ENCODE measurements around the gene GALNT8.
"Not testable (repeated sequence)": the region's sequence is repeated elsewhere in the genome, so short reads cannot be mapped to it uniquely, and the experiment has no call there.

GALNT8 gene

DNA sequence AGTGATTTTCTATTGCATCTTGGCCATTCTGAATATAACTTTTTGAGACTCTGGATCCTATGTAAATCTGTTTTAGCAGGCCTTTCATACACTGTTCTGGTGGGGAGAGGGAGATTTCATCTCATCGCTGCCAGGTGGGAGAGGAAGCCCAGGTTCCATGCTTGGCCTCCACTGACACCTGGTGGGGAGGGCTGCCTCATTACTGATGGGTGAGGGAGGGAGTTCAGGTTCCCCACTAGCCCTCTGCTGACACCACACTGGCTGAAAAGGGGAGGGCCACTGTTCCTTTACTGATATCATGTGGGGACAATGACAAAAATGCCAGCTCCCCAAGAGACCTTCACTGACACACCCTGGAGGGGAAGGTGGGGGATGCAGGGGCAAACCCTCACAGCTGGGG lies 2.4 kb upstream of the GALNT8 start:
- H3K36me3 ChIP-seq (ENCODE audit: low read length) = no peaks in the 10 kb centered on the region
- H3K79me2 ChIP-seq (ENCODE audit: insufficient read depth, low read length) = no peaks in the 10 kb centered on the region
- H2AFZ ChIP-seq (ENCODE audit: low read depth, low read length, severe bottlenecking) = no peak overlapping the region
- H3K27ac ChIP-seq (ENCODE audit: low read depth, low read length) = no peak overlapping the region
- H4K20me1 ChIP-seq (ENCODE audit: low read depth, low read length) = no peaks in the 10 kb centered on the region
- H3K9ac ChIP-seq (ENCODE audit: low read length) = no peak overlapping the region
- no peaks in the 10 kb centered on the region for H3K9me3 ChIP-seq (ENCODE audit: insufficient read depth, low read length)
- H3F3A ChIP-seq (ENCODE audit: insufficient read depth) = no peaks in the 10 kb centered on the region
- no peaks in the 10 kb centered on the region for H3K9me2 ChIP-seq (replicated peaks; ENCODE audit: insufficient read depth, low read length)
- H3K27me3 ChIP-seq (ENCODE audit: low read length) = no peaks in the 10 kb centered on the region
- H3K4me2 ChIP-seq (ENCODE audit: low read depth, low read length, poor library complexity, severe bottlenecking) = no peak overlapping the region
- H3K4me3 ChIP-seq (ENCODE audit: insufficient read depth, low read length, poor library complexity, severe bottlenecking) = no peak overlapping the region
- no peak for TF ChIP-seq EZH2phosphoT487 (conservative IDR thresholded peaks at IDR 0.05; ENCODE audit: low read length)
- TF ChIP-seq, protein P1, sequence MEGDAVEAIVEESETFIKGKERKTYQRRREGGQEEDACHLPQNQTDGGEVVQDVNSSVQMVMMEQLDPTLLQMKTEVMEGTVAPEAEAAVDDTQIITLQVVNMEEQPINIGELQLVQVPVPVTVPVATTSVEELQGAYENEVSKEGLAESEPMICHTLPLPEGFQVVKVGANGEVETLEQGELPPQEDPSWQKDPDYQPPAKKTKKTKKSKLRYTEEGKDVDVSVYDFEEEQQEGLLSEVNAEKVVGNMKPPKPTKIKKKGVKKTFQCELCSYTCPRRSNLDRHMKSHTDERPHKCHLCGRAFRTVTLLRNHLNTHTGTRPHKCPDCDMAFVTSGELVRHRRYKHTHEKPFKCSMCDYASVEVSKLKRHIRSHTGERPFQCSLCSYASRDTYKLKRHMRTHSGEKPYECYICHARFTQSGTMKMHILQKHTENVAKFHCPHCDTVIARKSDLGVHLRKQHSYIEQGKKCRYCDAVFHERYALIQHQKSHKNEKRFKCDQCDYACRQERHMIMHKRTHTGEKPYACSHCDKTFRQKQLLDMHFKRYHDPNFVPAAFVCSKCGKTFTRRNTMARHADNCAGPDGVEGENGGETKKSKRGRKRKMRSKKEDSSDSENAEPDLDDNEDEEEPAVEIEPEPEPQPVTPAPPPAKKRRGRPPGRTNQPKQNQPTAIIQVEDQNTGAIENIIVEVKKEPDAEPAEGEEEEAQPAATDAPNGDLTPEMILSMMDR (IDR thresholded peaks at IDR 0.05; ENCODE audit: insufficient read depth, low read length, poor library complexity, severe bottlenecking) = no peak

GRCh38 chr12:4720637-4720995 lies 416 bp downstream of the GALNT8 start:
- H4K20me1 ChIP-seq (ENCODE audit: low read depth, low read length) = no peaks in the 10 kb centered on the region
- H3K9me2 ChIP-seq (replicated peaks; ENCODE audit: insufficient read depth, low read length) = no peaks in the 10 kb centered on the region
- H3K4me3 ChIP-seq (ENCODE audit: insufficient read depth, low read length, poor library complexity, severe bottlenecking) = no peak overlapping the region
- no peaks in the 10 kb centered on the region for H3K9me3 ChIP-seq (ENCODE audit: insufficient read depth, low read length)
- no peak overlapping the region for H2AFZ ChIP-seq (ENCODE audit: low read depth, low read length, severe bottlenecking)
- no peaks in the 10 kb centered on the region for H3F3A ChIP-seq (ENCODE audit: insufficient read depth)
- H3K27me3 ChIP-seq (ENCODE audit: low read length) = no peaks in the 10 kb centered on the region
- no peak overlapping the region for H3K9ac ChIP-seq (ENCODE audit: low read length)
- H3K36me3 ChIP-seq (ENCODE audit: low read length) = no peaks in the 10 kb centered on the region
- no peaks in the 10 kb centered on the region for H3K79me2 ChIP-seq (ENCODE audit: insufficient read depth, low read length)
- H3K27ac ChIP-seq (ENCODE audit: low read depth, low read length) = no peak overlapping the region
- no peak overlapping the region for H3K4me2 ChIP-seq (ENCODE audit: low read depth, low read length, poor library complexity, severe bottlenecking)
- TF ChIP-seq, protein P1 (IDR thresholded peaks at IDR 0.05; ENCODE audit: insufficient read depth, low read length, poor library complexity, severe bottlenecking) = no peak
- TF ChIP-seq EZH2phosphoT487 (conservative IDR thresholded peaks at IDR 0.05; ENCODE audit: low read length) = no peak

DNA sequence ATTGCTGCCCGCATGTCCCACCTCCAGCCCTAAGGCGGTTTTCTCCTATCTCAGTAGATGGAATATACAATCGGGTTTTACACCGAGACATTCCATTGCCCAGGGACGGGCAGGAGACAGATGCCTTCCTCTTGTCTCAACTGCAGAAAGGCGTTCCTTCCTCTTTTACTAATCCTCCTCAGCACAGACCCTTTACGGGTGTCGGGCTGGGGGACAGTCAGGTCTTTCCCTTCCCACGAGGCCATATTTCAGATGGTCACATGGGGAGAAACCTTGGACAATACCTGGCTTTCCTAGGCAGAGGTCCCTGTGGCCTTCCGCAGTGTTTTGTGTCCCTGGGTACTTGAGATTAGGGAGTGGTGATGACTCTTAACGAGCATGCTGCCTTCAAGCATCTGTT lies 1.4 kb downstream of the GALNT8 start:
- not testable (repeated sequence) for H3K36me3 ChIP-seq (ENCODE audit: low read length); H3K79me2 ChIP-seq (ENCODE audit: insufficient read depth, low read length); H3K27ac ChIP-seq (ENCODE audit: low read depth, low read length); H3F3A ChIP-seq (ENCODE audit: insufficient read depth); H3K9me2 ChIP-seq (replicated peaks; ENCODE audit: insufficient read depth, low read length); H3K4me3 ChIP-seq (ENCODE audit: insufficient read depth, low read length, poor library complexity, severe bottlenecking); H3K9me3 ChIP-seq (ENCODE audit: insufficient read depth, low read length); H3K9ac ChIP-seq (ENCODE audit: low read length); H2AFZ ChIP-seq (ENCODE audit: low read depth, low read length, severe bottlenecking); H4K20me1 ChIP-seq (ENCODE audit: low read depth, low read length); H3K27me3 ChIP-seq (ENCODE audit: low read length); H3K4me2 ChIP-seq (ENCODE audit: low read depth, low read length, poor library complexity, severe bottlenecking)

- no peaks in the 10 kb centered on the region for H3K27me3 ChIP-seq (ENCODE audit: low read length)
- H3K36me3 ChIP-seq (ENCODE audit: low read length) = no peaks in the 10 kb centered on the region
- TF ChIP-seq EZH2phosphoT487 (conservative IDR thresholded peaks at IDR 0.05; ENCODE audit: low read length) = no peak
- TF ChIP-seq, protein P1 (IDR thresholded peaks at IDR 0.05; ENCODE audit: insufficient read depth, low read length, poor library complexity, severe bottlenecking) = no peak
- H3K9me2 ChIP-seq (replicated peaks; ENCODE audit: insufficient read depth, low read length) = no peaks in the 10 kb centered on the region
- no peak overlapping the region for H3K4me3 ChIP-seq (ENCODE audit: insufficient read depth, low read length, poor library complexity, severe bottlenecking)
- no peak overlapping the region for H2AFZ ChIP-seq (ENCODE audit: low read depth, low read length, severe bottlenecking)
- no peaks in the 10 kb centered on the region for H4K20me1 ChIP-seq (ENCODE audit: low read depth, low read length)
- no peaks in the 10 kb centered on the region for H3K9me3 ChIP-seq (ENCODE audit: insufficient read depth, low read length)
- no peak overlapping the region for H3K27ac ChIP-seq (ENCODE audit: low read depth, low read length)
- no peaks in the 10 kb centered on the region for H3F3A ChIP-seq (ENCODE audit: insufficient read depth)
- H3K4me2 ChIP-seq (ENCODE audit: low read depth, low read length, poor library complexity, severe bottlenecking) = no peak overlapping the region
- H3K79me2 ChIP-seq (ENCODE audit: insufficient read depth, low read length) = no peaks in the 10 kb centered on the region
- no peak overlapping the region for H3K9ac ChIP-seq (ENCODE audit: low read length)
Observed at GRCh38 chr12:4723226-4723625, 3.0 kb downstream of the GALNT8 start.

All from SU-DHL-6 (cell line).